Mucosa of descending colon (tissue), 3 donors: ENCODE results near the gene ABHD10. TPM values are rescaled to one million over a fixed set of nuclear protein-coding genes. Genes with fewer than 3 reads are reported as not detected.

Experiments used
- ATAC-seq: fragments of 200-7000 bp; cut with Tn5 transposase; one replicate; pipeline ENCODE4 v1.9.1; 2020; ENCODE audit warnings: mild to moderate bottlenecking, moderate library complexity
- DNase-seq, 3 donors: peaks; one replicate each; pipeline ENCODE4 v3.0.0-alpha.2; 2020
- H3K36me3 ChIP-seq: fragments of 200-600 bp; one replicate; pipeline ENCODE4 v1.8.0; 2021; ENCODE audit warnings: low read depth, mild to moderate bottlenecking
- H3K4me1 ChIP-seq: fragments of 200-600 bp; one replicate; pipeline ENCODE4 v1.8.0; 2021; ENCODE audit warnings: low read depth, mild to moderate bottlenecking
- H3K4me3 ChIP-seq: fragments of 200-600 bp; one replicate; pipeline ENCODE4 v1.8.0; 2021; ENCODE audit warnings: mild to moderate bottlenecking
- H3K9me3 ChIP-seq: fragments of 200-600 bp; one replicate; pipeline ENCODE4 v1.8.0; 2021; ENCODE audit warnings: mild to moderate bottlenecking
- CTCF ChIP-seq: fragments of 200-600 bp; IDR thresholded peaks from one replicate; pipeline ENCODE4 v1.8.0; 2022; ENCODE audit warnings: antibody characterized with exemption, mild to moderate bottlenecking
- intact Hi-C, 2 donors: fragments of 100-400 bp; cut with DNase I in 1 of 2; cut with micrococcal nuclease in 1 of 2; formaldehyde crosslinking; loops; one replicate each; pipeline versions ENCODE4 v1.11.0 to v1.11.1; 2022; cut with DNase I, micrococcal nuclease
- total RNA-seq, 3 donors: library from RNA; stranded (reverse); fragmentation: NEBNext Ultra II Directional in 2 of 3; extraction: Animal tissue kit (Norgen Biotek cat#: 25700) in 2 of 3; gene quantifications; one replicate each; pipeline versions ENCODE4 v1.2.1 to v1.2.4, GENCODE V29; 2021 to 2023
- donor health status: DM: no; HTN: no; CAD: no; lungs with moderate emphysema.
- donor health status: DM: no; HTN: no; CAD: no.
- donor health status: DM: no; HTN: yes; CAD: no.

ABHD10 gene
- total RNA-seq, 3 donors from 2014 or later = 19.9 to 26.3 (median 22.4) TPM

GRCh38 chr3:112005091-112005672 is 26.4 kb downstream of the ABHD10 start:
- Histone ChIP-seq H3K4me1 (no peaks in the 10 kb centered on the region), H3K9me3 (no peaks in the 10 kb centered on the region), H3K36me3 (no peaks in the 10 kb centered on the region), H3K4me3 (no peak overlapping the region)
- DNase-seq = no peak
- no peak for ATAC-seq
- intact Hi-C loops = no loop called here
- no peak for TF ChIP-seq CTCF

GRCh38 chr3:112007633-112008032 is 28.8 kb downstream of the ABHD10 start:
- H3K9me3 ChIP-seq = no peaks in the 10 kb centered on the region
- no peak for TF ChIP-seq CTCF
- H3K4me3 ChIP-seq = no peak overlapping the region
- intact Hi-C loops = no loop called here
- ATAC-seq (no peak), DNase-seq (no peak)
- H3K36me3 ChIP-seq = no peaks in the 10 kb centered on the region
- no peaks in the 10 kb centered on the region for H3K4me1 ChIP-seq

- Histone ChIP-seq H3K9me3 (no peaks in the 10 kb centered on the region), H3K4me1 (peaks cover 2% of the 10 kb centered on the region), H3K36me3 (no peaks in the 10 kb centered on the region), H3K4me3 (no peak overlapping the region)
- no peak for ATAC-seq
- DNase-seq = no peak
- intact Hi-C loops = no loop called here
- TF ChIP-seq CTCF = no peak
Measured at GRCh38 chr3:112009670-112010069, 30.8 kb downstream of the ABHD10 start.

- TF ChIP-seq CTCF = no peak
- Histone ChIP-seq H3K4me3 (no peak overlapping the region), H3K4me1 (peaks cover 2% of the 10 kb centered on the region), H3K9me3 (no peaks in the 10 kb centered on the region), H3K36me3 (no peaks in the 10 kb centered on the region)
- no peak for ATAC-seq
- intact Hi-C loops = no loop called here
- DNase-seq = no peak
Measured at GRCh38 chr3:112010636-112011035, 31.8 kb downstream of the ABHD10 start.

- Histone ChIP-seq H3K4me1 (peaks cover 2% of the 10 kb centered on the region), H3K36me3 (no peaks in the 10 kb centered on the region), H3K4me3 (no peak overlapping the region), H3K9me3 (no peaks in the 10 kb centered on the region)
- no peak for ATAC-seq
- intact Hi-C loops = no loop called here
- no peak for DNase-seq
- TF ChIP-seq CTCF = no peak
Measured at GRCh38 chr3:112011376-112011940, 32.6 kb downstream of the ABHD10 start.
